ENCODE measurements around the gene ANO8. TPM values are rescaled to one million over a fixed set of nuclear protein-coding genes. Genes with fewer than 3 reads are reported as not detected.

Gene ANO8
- polyA plus RNA-seq, 3 donors = 0.11 to 14.1 TPM; not detected in 1

- TF ChIP-seq CTCF (IDR thresholded peaks at IDR 0.05) = no peak
- Mint-ChIP-seq H3K36me3 (peaks cover 24 to 48% of the 10 kb centered on the region in 2 donors), H3K27ac (no peak overlapping the region), H3K27me3 (ENCODE audit: low read depth in 3 of 3) (peaks cover 23 to 44% (median 24%) of the 10 kb centered on the region in 3 donors), H3K9me3 (peaks cover 0 to 14% (median 10%) of the 10 kb centered on the region in 7 donors), H3K4me1 (peaks cover 23% of the 10 kb centered on the region), H3K4me3 (peak overlapping the region in 1 of 2 donors; percentile 78)
- peaks cover 0 to 12% of the 10 kb centered on the region in 2 donors for H3K9me3 ChIP-seq (replicated peaks in 1 of 2; ENCODE audit: control insufficient read depth in 1 of 2, insufficient read depth in 1 of 2, low read length in 2 of 2)
- H3K79me2 ChIP-seq (ENCODE audit: insufficient read depth, low read length) = peaks cover 4% of the 10 kb centered on the region
- peak overlapping the region; percentile 40 for H3K9ac ChIP-seq (ENCODE audit: insufficient read depth, low read length, poor library complexity, severe bottlenecking)
- no peak overlapping the region for H3K27ac ChIP-seq (ENCODE audit: low read depth in 1 of 2, low read length in 2 of 2)
- intact Hi-C loops (cut with micrococcal nuclease) = no loop called here
- WGBS (ENCODE audit: insufficient coverage) = 64% methylated on average over 44 of the region's 51 CpGs
- no peak for DNase-seq
- H3K27me3 ChIP-seq (ENCODE audit: control insufficient read depth in 2 of 2, insufficient read depth in 2 of 2, low read length in 2 of 2) = peaks cover 11 to 28% of the 10 kb centered on the region in 2 donors
- peaks cover 8 to 13% of the 10 kb centered on the region in 2 donors for H3K36me3 ChIP-seq (replicated peaks in 1 of 2; ENCODE audit: control insufficient read depth in 1 of 2, insufficient read depth in 2 of 2, low read length in 2 of 2)
- peaks cover 28% of the 10 kb centered on the region for H4K20me1 ChIP-seq (ENCODE audit: insufficient read depth, low read length)
- peaks cover 23 to 40% of the 10 kb centered on the region in 2 donors for H3K4me1 ChIP-seq (ENCODE audit: control insufficient read depth in 1 of 2, insufficient read depth in 2 of 2, low read length in 2 of 2)
- peak overlapping the region in 1 of 3 experiments; percentile 40 for H3K4me3 ChIP-seq (replicated peaks in 1 of 3; ENCODE audit: low read depth in 2 of 3, low read length in 3 of 3)
- H3K4me2 ChIP-seq (replicated peaks; ENCODE audit: extremely low read depth, low read length, poor library complexity, severe bottlenecking) = peak overlapping the region; percentile 78
- no peak overlapping the region for H2AFZ ChIP-seq (ENCODE audit: insufficient read depth, low read depth, low read length, poor library complexity, severe bottlenecking)
Observed at GRCh38 chr19:17329366-17330261, 5.0 kb downstream of the ANO8 start.

- Histone ChIP-seq H3K4me3 (replicated peaks in 1 of 3; ENCODE audit: low read depth in 2 of 3, low read length in 3 of 3) (peak overlapping the region in 1 of 3 experiments; percentile 71), H3K4me2 (replicated peaks; ENCODE audit: extremely low read depth, low read length, poor library complexity, severe bottlenecking) (peak overlapping the region; percentile 78), H3K27me3 (ENCODE audit: control insufficient read depth in 2 of 2, insufficient read depth in 2 of 2, low read length in 2 of 2) (peaks cover 11 to 28% of the 10 kb centered on the region in 2 donors), H3K27ac (ENCODE audit: low read depth in 1 of 2, low read length in 2 of 2) (no peak overlapping the region), H3K79me2 (ENCODE audit: insufficient read depth, low read length) (no peaks in the 10 kb centered on the region), H4K20me1 (ENCODE audit: insufficient read depth, low read length) (peaks cover 33% of the 10 kb centered on the region), H3K36me3 (replicated peaks in 1 of 2; ENCODE audit: control insufficient read depth in 1 of 2, insufficient read depth in 2 of 2, low read length in 2 of 2) (peaks cover 8 to 13% of the 10 kb centered on the region in 2 donors), H3K9me3 (replicated peaks in 1 of 2; ENCODE audit: control insufficient read depth in 1 of 2, insufficient read depth in 1 of 2, low read length in 2 of 2) (peaks cover 0 to 12% of the 10 kb centered on the region in 2 donors), H3K4me1 (ENCODE audit: control insufficient read depth in 1 of 2, insufficient read depth in 2 of 2, low read length in 2 of 2) (peaks cover 26 to 39% of the 10 kb centered on the region in 2 donors), H2AFZ (ENCODE audit: insufficient read depth, low read depth, low read length, poor library complexity, severe bottlenecking) (peak overlapping the region; percentile 75), H3K9ac (ENCODE audit: insufficient read depth, low read length, poor library complexity, severe bottlenecking) (peak overlapping the region; percentile 40)
- Mint-ChIP-seq H3K4me3 (peak overlapping the region; percentile 39 to 64), H3K9me3 (peaks cover 0 to 14% (median 10%) of the 10 kb centered on the region in 7 donors), H3K4me1 (peaks cover 20% of the 10 kb centered on the region), H3K36me3 (peaks cover 24 to 48% of the 10 kb centered on the region in 2 donors), H3K27ac (no peak overlapping the region), H3K27me3 (ENCODE audit: low read depth in 3 of 3) (peaks cover 23 to 48% (median 24%) of the 10 kb centered on the region in 3 donors)
- TF ChIP-seq CTCF (IDR thresholded peaks at IDR 0.05) = no peak
- 4% methylated on average over 69 of the region's 94 CpGs for WGBS (ENCODE audit: insufficient coverage)
- DNase-seq = peak in 1 of 3 donors; percentile 11
- intact Hi-C loops (cut with micrococcal nuclease) = no loop called here
Observed at GRCh38 chr19:17328517-17329365, 5.9 kb downstream of the ANO8 start.

Measured in CD14-positive monocyte (primary cell).